Stimulated activated naive B cell treated with anti-CD40 and anti-IgM and Interleukin-4, amounts not matched to agents 10 μg/mL and 1 μg/mL and 100 μg/mL, for 72 hours (primary cell): ENCODE data around the gene BCL6B.
"Not testable (repeated sequence)": the region's sequence is repeated elsewhere in the genome, so short reads cannot be mapped to it uniquely, and the experiment has no call there.

Experiments used
- ATAC-seq, 2 donors: fragments of 150-1000 bp; cut with Tn5 transposase; replicated peaks; 2 replicates each; pipeline ENCODE4 v1.10.0; 2021; ENCODE audit warnings: moderate library complexity in 1 of 2
- DNase-seq: peaks from one replicate; pipeline ENCODE4 v3.0.0; 2021
- H3K27ac Mint-ChIP-seq: one replicate; pipeline ENCODE4 v1.8.0; 2022; ENCODE audit warnings: mild to moderate bottlenecking, mixed read lengths
- H3K27me3 Mint-ChIP-seq, 2 donors: one replicate each; pipeline ENCODE4 v1.8.0; 2022; ENCODE audit warnings: mixed read lengths in 2 of 2
- H3K36me3 Mint-ChIP-seq, 2 donors: one replicate each; pipeline ENCODE4 v1.8.0; 2022; ENCODE audit warnings: mixed read lengths in 2 of 2, mild to moderate bottlenecking in 1 of 2
- H3K4me1 Mint-ChIP-seq, 2 donors: one replicate each; pipeline ENCODE4 v1.8.0; 2022; ENCODE audit warnings: mixed read lengths in 2 of 2, mild to moderate bottlenecking in 1 of 2
- H3K4me3 Mint-ChIP-seq, 2 donors: one replicate each; pipeline ENCODE4 v1.8.0; 2022; ENCODE audit warnings: mild to moderate bottlenecking in 2 of 2, mixed read lengths in 2 of 2, moderate library complexity in 1 of 2
- H3K9me3 Mint-ChIP-seq, 2 donors: one replicate each; pipeline ENCODE4 v1.8.0; 2022; ENCODE audit warnings: mixed read lengths in 2 of 2, mild to moderate bottlenecking in 1 of 2

Gene BCL6B

GRCh38 chr17:7046127-7046724 is 23.4 kb downstream of the BCL6B start:
- DNase-seq (no peak), ATAC-seq (peak; percentile 3 to 4)
- peaks cover 3 to 7% of the 10 kb centered on the region in 2 donors for H3K27me3 Mint-ChIP-seq
- H3K36me3 Mint-ChIP-seq, result no peaks in the 10 kb centered on the region
- peaks cover 33 to 47% of the 10 kb centered on the region in 2 donors for H3K4me1 Mint-ChIP-seq
- peak overlapping the region; percentile 75 for H3K27ac Mint-ChIP-seq
- H3K9me3 Mint-ChIP-seq, result no peaks in the 10 kb centered on the region
- peak overlapping the region; percentile 81 to 83 for H3K4me3 Mint-ChIP-seq

DNA sequence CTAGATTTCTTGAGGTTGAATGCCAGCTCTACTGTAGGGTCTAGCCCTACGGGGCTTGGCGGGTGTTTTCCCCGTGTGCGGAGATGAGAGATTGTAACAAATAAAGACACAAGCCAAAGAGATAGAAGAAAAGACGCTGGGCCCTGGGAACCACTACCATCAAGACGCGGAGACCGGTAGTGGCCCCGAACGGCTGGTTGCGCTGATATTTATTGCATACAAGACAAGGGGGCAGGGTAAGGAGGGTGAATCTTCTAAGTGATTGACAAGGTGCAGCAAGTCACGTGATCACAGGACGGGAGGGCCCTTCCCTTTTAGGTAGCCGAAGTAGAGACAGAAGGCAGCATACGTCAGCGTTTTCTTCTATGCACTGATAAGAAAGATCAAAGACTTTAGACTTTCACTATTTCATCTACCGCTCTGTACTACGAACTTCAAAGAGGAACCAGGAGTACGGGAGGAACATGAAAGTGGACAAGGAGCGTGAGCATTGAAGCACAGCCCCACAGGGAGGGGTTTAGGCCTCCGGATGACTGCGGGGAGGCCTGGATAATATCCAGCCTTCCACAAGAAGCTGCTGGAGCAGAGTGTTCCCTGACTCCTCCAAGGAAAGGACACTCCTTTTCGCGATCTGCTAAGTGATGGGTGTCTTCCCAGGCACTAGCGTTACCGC is 24.0 kb downstream of the BCL6B start:
- H3K9me3 Mint-ChIP-seq, H3K36me3 Mint-ChIP-seq: not testable (repeated sequence)
- DNase-seq, result peak; percentile 66
- Mint-ChIP-seq H3K4me3 (peak overlapping the region; percentile 81 to 83), H3K4me1 (peaks cover 28 to 42% of the 10 kb centered on the region in 2 donors), H3K27me3 (peaks cover 3 to 11% of the 10 kb centered on the region in 2 donors), H3K27ac (peak overlapping the region; percentile 75)
- peak; percentile 19 to 24 for ATAC-seq

- ATAC-seq (no peak), DNase-seq (no peak)
- Mint-ChIP-seq H3K27ac (no peak overlapping the region), H3K9me3 (no peaks in the 10 kb centered on the region), H3K36me3 (no peaks in the 10 kb centered on the region), H3K27me3 (peaks cover 3 to 11% of the 10 kb centered on the region in 2 donors), H3K4me3 (no peak overlapping the region), H3K4me1 (peaks cover 24 to 39% of the 10 kb centered on the region in 2 donors)
Measured at GRCh38 chr17:7047566-7047965, 24.7 kb downstream of the BCL6B start.

DNA sequence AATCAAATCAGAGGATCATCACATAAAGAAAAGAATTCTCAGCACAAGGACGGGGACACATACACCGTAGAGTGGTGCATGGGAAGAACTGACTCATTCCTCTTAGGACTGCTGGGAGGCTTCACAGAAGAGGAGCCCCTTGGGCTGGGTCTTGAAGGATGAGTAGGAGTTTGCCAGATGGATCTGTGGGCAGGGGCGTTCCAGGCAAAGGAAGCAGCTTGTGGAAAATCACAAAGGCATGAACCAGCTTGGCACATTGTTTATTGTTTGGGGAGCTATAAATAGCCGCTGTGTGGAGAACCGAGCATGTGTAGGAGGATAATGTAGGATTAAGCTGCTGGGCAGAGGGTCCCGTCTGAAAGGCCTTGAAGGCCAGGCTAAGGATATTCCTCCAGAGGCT is 26.1 kb downstream of the BCL6B start:
- H3K27me3 Mint-ChIP-seq, result peaks cover 5 to 6% of the 10 kb centered on the region in 2 donors
- no peak overlapping the region for H3K4me3 Mint-ChIP-seq
- H3K36me3 Mint-ChIP-seq, result no peaks in the 10 kb centered on the region
- ATAC-seq, result no peak
- H3K27ac Mint-ChIP-seq, result no peak overlapping the region
- no peaks in the 10 kb centered on the region for H3K9me3 Mint-ChIP-seq
- DNase-seq, result no peak
- peaks cover 15 to 25% of the 10 kb centered on the region in 2 donors for H3K4me1 Mint-ChIP-seq

DNA sequence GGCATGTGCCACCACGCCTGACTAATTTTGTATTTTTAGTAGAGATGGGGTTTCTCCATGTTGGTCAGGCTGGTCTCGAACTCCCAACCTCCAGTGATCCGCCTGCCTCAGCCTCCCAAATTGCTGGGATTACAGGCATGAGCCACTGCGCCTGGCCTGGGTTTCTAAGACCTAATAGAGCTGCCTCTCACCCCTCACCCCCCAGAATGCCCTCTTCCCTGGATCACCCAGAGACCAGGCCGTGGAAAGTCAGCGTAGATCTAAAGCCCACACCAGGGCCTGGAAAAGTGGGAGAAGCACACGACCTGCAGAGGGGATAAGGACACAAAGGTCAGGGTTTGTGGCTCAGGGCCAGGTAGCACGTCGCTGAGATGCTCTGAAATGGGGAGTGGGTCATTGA is 27.7 kb downstream of the BCL6B start:
- H3K4me3 Mint-ChIP-seq, H3K9me3 Mint-ChIP-seq: not testable (repeated sequence)

GRCh38 chr17:7056386-7056785 is 33.5 kb downstream of the BCL6B start:
- ATAC-seq, result no peak
- Mint-ChIP-seq H3K27ac (no peak overlapping the region), H3K36me3 (no peaks in the 10 kb centered on the region), H3K9me3 (no peaks in the 10 kb centered on the region), H3K4me1 (peaks cover 10 to 21% of the 10 kb centered on the region in 2 donors), H3K4me3 (no peak overlapping the region), H3K27me3 (peaks cover 11 to 15% of the 10 kb centered on the region in 2 donors)
- DNase-seq, result no peak

More for the DNA sequence above, 27.7 kb downstream of the BCL6B start:
- not testable (repeated sequence) for ATAC-seq, DNase-seq, H3K27me3 Mint-ChIP-seq, H3K36me3 Mint-ChIP-seq, H3K27ac Mint-ChIP-seq
- peaks cover 14 to 21% of the 10 kb centered on the region in 2 donors for H3K4me1 Mint-ChIP-seq

DNA sequence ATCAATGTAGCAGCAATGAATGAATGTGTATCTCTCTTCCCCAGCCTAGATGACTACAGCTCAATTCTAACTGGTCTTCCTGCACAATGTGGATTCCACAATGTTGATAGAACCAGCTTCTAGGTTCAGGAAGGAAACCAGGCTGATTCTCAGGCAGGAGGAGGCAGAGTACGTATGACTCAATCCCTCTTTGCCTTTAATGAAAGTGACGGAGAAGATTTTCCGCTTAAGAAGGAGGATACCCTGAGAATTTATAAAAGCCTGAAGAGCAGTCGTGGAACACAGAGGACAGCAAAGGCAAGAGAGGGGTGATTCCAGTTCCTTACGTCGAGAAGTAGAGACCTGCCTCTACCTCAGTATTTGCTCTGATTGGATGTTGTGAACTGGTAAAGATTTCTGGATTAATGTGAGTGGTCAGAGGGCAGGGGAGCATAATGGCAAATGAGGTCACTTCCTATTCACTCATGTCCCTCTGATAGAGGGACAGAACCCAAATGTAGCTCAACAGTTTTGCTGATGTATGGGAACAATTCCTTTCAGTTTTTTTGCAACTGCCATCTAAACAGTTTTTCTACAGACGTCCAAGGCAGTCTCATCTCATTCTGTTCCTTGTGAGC is 36.1 kb downstream of the BCL6B start:
- Mint-ChIP-seq H3K4me3 (no peak overlapping the region), H3K36me3 (no peaks in the 10 kb centered on the region), H3K27ac (peak overlapping the region; percentile 7), H3K9me3 (no peaks in the 10 kb centered on the region), H3K27me3 (peaks cover 18 to 35% of the 10 kb centered on the region in 2 donors), H3K4me1 (peaks cover 8 to 15% of the 10 kb centered on the region in 2 donors)
- DNase-seq, result no peak
- no peak for ATAC-seq

GRCh38 chr17:7060165-7060891 is 37.5 kb downstream of the BCL6B start:
- Mint-ChIP-seq H3K4me1 (peaks cover 8 to 15% of the 10 kb centered on the region in 2 donors), H3K27ac (no peak overlapping the region), H3K9me3 (no peaks in the 10 kb centered on the region), H3K4me3 (no peak overlapping the region), H3K36me3 (no peaks in the 10 kb centered on the region), H3K27me3 (peaks cover 22 to 49% of the 10 kb centered on the region in 2 donors)
- DNase-seq (no peak), ATAC-seq (peak; percentile 65 to 69)

GRCh38 chr17:7063518-7064094 is 40.8 kb downstream of the BCL6B start:
- DNase-seq (no peak), ATAC-seq (no peak)
- no peak overlapping the region for H3K27ac Mint-ChIP-seq
- peaks cover 31 to 52% of the 10 kb centered on the region in 2 donors for H3K27me3 Mint-ChIP-seq
- H3K4me3 Mint-ChIP-seq, result no peak overlapping the region
- peaks cover 5 to 10% of the 10 kb centered on the region in 2 donors for H3K36me3 Mint-ChIP-seq
- peaks cover 8 to 15% of the 10 kb centered on the region in 2 donors for H3K4me1 Mint-ChIP-seq
- H3K9me3 Mint-ChIP-seq, result peaks cover 10 to 11% of the 10 kb centered on the region in 2 donors

DNA sequence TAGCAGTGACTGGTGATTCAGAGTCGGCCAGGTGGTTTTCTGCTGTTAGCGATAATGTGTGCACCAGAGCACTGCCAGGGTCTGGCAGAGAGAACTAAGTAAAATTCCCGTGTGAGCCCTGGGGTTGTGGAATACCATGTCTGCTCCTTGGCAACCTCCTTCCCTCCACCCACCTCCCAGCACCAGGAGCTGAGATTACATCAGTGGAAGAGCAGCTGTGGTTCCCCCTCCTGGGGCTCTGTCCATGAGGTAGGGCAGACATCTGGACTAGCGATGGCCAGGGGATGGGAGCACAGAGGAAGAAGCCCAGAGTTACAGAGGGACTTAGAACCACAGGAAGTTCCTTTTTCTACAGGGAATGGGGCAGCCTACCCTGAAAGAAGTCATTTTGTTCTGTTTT is 41.4 kb downstream of the BCL6B start:
- Mint-ChIP-seq H3K27me3 (peaks cover 25 to 52% of the 10 kb centered on the region in 2 donors), H3K4me3 (no peak overlapping the region), H3K4me1 (peaks cover 6 to 10% of the 10 kb centered on the region in 2 donors), H3K9me3 (peaks cover 14 to 17% of the 10 kb centered on the region in 2 donors), H3K27ac (no peak overlapping the region), H3K36me3 (peaks cover 12 to 14% of the 10 kb centered on the region in 2 donors)
- DNase-seq (no peak), ATAC-seq (no peak)

DNA sequence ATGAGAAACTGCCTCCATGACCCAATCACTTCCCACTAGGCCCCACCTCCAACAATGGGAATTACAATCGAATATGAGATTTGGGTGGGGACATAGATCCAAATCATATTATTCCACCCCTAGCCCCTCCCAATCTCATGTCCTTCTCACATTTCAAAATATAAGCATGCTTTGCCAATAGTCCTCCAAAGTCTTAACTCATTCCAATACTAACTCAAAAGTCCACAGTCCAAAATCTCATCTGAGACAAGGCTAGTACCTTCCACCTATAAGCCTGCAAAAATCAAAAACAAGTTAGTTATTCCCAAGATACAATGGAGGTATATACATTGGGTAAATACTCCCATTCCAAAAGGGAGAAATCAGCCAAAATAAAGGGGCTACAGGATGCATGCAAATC is 44.3 kb downstream of the BCL6B start:
- peaks cover 13 to 14% of the 10 kb centered on the region in 2 donors for H3K36me3 Mint-ChIP-seq
- H3K4me3 Mint-ChIP-seq, result no peak overlapping the region
- H3K9me3 Mint-ChIP-seq, result peaks cover 14 to 21% of the 10 kb centered on the region in 2 donors
- H3K4me1 Mint-ChIP-seq, result peaks cover 6 to 9% of the 10 kb centered on the region in 2 donors
- ATAC-seq (no peak), DNase-seq (no peak)
- H3K27ac Mint-ChIP-seq, result no peak overlapping the region
- peaks cover 24 to 55% of the 10 kb centered on the region in 2 donors for H3K27me3 Mint-ChIP-seq

GRCh38 chr17:7068268-7068667 is 45.4 kb downstream of the BCL6B start:
- ATAC-seq (no peak), DNase-seq (no peak)
- Mint-ChIP-seq H3K4me1 (peaks cover 11 to 15% of the 10 kb centered on the region in 2 donors), H3K4me3 (no peak overlapping the region), H3K27ac (no peak overlapping the region), H3K27me3 (peaks cover 19 to 47% of the 10 kb centered on the region in 2 donors), H3K9me3 (peaks cover 14 to 21% of the 10 kb centered on the region in 2 donors), H3K36me3 (peaks cover 13 to 14% of the 10 kb centered on the region in 2 donors)

- Mint-ChIP-seq H3K27me3 (peaks cover 8 to 28% of the 10 kb centered on the region in 2 donors), H3K27ac (no peak overlapping the region), H3K4me1 (peaks cover 11 to 15% of the 10 kb centered on the region in 2 donors), H3K4me3 (no peak overlapping the region), H3K9me3 (peaks cover 14 to 21% of the 10 kb centered on the region in 2 donors), H3K36me3 (peaks cover 13 to 14% of the 10 kb centered on the region in 2 donors)
- ATAC-seq (no peak), DNase-seq (no peak)
Measured at GRCh38 chr17:7070712-7071111, 47.9 kb downstream of the BCL6B start.

- ATAC-seq (peak; percentile 75 to 88), DNase-seq (no peak)
- peaks cover 3 to 33% of the 10 kb centered on the region in 2 donors for H3K27me3 Mint-ChIP-seq
- peak overlapping the region in 1 of 2 donors; percentile 45 for H3K4me3 Mint-ChIP-seq
- peaks cover 11 to 15% of the 10 kb centered on the region in 2 donors for H3K4me1 Mint-ChIP-seq
- H3K27ac Mint-ChIP-seq, result peak overlapping the region; percentile 66
- peaks cover 9 to 13% of the 10 kb centered on the region in 2 donors for H3K36me3 Mint-ChIP-seq
- peaks cover 10 to 21% of the 10 kb centered on the region in 2 donors for H3K9me3 Mint-ChIP-seq
Measured at GRCh38 chr17:7072406-7072805, 49.6 kb downstream of the BCL6B start.
